ENCODE data around the gene NAALADL2.

GRCh38 chr3:174938102-174938501, 79.0 kb downstream of the NAALADL2 start:
- TF ChIP-seq CTCF (IDR thresholded peaks at IDR 0.05): no peak
- no peak for TF ChIP-seq RFX5 (IDR thresholded peaks at IDR 0.05)
- no peak for TF ChIP-seq KDM5A (IDR thresholded peaks at IDR 0.05)
- no peak for TF ChIP-seq MAX (IDR thresholded peaks at IDR 0.05)
- no peak for TF ChIP-seq RAD21 (conservative IDR thresholded peaks at IDR 0.05 in 1 of 2, IDR thresholded peaks at IDR 0.05 in 1 of 2)
- TF ChIP-seq SMC3 (IDR thresholded peaks at IDR 0.05): no peak
- TF ChIP-seq NR3C1 (IDR thresholded peaks at IDR 0.05): no peak
- no peak for TF ChIP-seq BHLHE40 (IDR thresholded peaks at IDR 0.05; ENCODE audit: low read depth, low read length)
- TF ChIP-seq POLR2A (IDR thresholded peaks at IDR 0.05; ENCODE audit: low read length): no peak
- no peak for TF ChIP-seq PHF8 (IDR thresholded peaks at IDR 0.05; ENCODE audit: borderline replicate concordance, low read depth)
- no peak for TF ChIP-seq JUNB (IDR thresholded peaks at IDR 0.05)
- TF ChIP-seq PBX3 (IDR thresholded peaks at IDR 0.05): no peak
- no peak for TF ChIP-seq USF2 (IDR thresholded peaks at IDR 0.05)

Measured in A549 (cell line).